ENCODE results near the gene C7orf33.

C7orf33 gene

DNA sequence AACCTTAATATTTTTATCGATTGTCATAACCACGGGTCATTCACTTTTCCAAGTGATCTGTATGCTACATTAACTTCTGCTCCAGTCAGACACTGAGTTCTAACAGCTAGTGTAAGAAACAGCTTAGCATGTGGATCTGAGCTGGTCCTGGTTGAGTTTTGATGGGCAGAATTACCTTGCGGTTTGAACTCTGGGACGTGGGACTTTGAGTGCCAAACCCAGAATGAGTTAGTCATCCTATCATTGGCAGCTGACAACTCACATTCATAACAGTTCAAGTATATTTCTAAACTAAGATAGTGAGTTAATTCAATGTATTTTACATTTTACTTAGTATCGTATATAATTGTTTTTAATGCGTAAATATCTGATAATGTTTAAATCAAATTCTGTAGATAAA, 43.2 kb downstream of the C7orf33 start:
- no peak for DNase-seq

DNA sequence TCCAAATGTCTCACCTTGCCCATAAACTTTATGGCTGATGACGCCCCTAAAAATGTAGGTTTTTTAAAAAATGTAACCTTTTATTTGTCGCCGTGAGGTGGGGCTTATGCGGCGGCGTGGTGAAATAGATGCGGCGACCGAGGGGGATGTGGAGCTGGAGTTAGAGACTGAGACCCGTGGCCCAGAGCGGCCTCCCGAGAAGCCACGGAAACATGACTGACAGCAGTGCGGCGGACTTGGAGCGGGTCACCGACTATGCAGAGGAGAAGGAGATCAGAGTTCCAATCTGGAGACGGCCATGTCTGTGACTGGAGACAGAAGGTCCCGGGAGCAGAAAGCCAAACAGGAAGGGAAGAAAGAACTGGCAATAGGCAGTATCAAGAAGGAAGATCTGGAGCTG, 46.5 kb downstream of the C7orf33 start:
- no peak for DNase-seq

DNA sequence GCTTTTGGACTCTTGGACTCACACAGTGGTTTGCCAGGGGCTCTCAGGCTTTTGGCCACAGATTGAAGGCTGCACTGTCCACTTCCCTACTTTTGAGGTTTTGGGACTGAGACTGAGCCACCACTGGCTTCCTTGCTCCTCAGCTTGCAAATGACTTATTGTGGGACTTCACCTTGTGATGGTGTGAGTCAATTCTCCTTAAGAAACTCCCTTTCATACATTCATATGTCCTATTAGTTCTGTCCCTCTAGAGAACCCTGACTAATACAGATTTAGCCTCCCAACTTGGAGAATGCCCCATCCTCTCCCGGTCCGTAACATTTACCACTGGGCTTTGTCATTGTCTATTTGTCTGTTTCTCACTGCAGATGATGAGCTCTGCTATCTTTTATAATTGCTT, 55.3 kb downstream of the C7orf33 start:
- DNase-seq: no peak

DNA sequence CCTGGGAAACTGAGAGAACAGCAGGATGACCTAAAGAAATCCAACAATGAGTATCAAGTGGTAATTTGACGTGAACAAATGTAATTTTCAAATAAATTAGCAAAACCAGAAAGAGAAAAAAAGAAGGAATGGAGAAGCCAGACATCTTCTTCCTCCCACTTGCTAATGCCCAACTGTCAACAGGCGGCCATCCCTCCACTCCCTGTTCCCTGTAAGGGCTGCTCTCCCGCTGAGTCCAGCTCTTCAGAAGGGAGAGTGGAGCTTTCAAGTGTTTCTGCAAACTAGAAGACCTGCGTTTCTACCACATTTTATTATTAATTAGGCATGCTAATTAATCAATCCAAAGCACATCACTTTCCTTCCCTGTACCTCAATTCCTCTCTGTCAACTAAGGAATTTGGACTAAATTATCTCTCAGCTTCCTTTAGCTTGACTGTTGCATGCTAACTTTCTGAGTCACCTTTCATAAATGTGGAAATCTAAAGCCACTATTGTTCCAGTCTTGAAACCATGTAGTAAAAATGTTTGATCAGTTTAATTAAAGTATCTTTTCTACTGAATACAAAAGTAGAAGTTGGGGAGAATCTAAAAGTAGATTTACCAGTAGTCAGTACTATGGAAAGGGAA, 59.8 kb downstream of the C7orf33 start:
- no peak for DNase-seq

DNA sequence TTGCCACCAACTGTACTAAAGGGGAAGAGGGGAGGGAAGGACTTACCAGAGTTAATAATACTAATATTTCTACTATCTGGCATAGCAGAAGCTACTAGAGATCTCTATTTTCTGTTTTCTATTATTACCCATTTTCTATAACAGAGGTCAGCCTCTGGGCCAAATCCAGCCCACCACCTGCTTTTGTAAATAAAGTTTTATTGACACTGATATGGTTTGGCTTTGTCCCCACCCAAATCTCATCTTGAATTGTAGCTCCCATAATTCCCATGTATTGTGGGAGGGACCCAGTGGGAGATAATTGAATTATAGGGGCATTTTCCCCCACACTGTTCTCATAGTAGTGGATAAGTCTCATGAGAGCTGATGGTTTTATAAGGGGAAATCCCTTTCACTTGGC, 62.2 kb downstream of the C7orf33 start:
- DNase-seq: no peak

DNA sequence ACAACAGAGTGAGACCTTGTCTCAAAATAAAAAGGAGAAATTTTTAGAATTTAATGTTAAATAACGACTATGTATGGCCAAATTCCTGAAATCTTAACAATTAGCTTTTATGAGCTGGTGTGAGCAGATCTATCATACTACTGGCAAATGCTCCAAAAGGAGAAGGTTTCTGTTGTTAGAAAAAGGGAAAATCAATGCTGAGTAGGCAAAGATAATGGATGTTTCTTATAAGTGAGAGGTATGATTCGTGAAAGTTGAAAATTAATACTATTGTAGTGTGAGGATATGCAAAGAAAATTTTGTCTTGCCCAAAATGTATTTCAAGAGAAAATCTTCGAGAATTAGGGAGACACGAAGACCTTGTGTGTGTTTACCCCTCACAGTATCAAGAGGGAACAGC, 67.4 kb downstream of the C7orf33 start:
- DNase-seq: no peak

DNA sequence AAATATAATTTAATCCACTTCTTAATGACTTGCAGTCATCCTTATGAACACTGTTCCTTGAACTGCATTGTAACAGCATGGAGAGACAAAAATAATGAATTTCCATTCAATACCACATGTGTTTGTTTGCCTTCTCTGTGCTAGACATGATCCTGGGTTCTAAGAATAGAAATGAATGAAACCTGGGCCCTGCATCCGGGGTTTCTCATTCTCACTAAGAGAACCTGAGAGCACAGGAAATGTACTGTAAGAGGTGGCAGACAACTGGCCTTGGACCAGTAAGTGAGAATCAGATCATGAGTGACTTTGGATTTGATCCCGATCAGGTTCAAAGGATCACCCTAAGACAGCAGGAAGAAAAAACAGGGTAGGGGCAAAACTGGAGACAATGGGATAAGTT, 70.9 kb downstream of the C7orf33 start:
- DNase-seq: no peak

DNA sequence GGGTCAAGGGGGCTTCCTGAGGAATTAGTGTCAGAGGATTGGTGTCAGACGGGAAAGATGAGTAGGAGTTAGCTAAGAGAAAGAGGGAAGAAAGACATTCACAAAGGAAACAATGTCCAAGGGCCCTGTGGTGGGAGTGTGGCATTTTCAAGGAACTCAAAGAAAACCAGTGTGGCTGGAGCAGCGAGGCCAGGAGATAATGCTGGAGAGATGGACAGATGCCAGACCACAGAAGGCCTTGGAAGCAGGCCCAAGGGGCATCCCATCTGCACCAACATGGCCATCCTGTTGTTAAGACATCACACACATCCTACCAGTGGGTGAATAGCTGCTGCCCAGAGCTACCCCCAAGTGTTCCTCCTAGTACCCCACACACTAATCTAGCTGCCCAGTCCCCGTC, 72.1 kb downstream of the C7orf33 start:
- DNase-seq: no peak

DNA sequence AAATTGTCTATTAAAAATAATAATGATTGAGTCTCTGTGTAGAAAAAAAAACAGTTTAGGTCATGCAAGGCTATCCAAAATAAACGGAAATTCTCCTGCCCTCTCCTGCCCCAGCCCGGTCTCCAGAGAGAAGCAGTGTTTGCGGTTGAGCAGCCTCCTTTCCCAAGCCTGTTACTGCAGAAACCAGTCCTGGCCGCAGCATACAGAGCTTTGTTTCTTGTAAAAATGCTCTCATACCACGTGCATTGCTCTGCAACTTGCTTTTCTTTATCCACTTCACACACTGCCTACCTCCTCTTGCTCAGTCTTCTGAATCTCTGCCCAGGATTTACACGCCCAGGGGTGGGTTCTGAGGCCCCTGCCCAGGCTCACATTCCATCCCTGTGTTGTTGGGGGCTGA, 73.8 kb downstream of the C7orf33 start:
- no peak for DNase-seq

DNA sequence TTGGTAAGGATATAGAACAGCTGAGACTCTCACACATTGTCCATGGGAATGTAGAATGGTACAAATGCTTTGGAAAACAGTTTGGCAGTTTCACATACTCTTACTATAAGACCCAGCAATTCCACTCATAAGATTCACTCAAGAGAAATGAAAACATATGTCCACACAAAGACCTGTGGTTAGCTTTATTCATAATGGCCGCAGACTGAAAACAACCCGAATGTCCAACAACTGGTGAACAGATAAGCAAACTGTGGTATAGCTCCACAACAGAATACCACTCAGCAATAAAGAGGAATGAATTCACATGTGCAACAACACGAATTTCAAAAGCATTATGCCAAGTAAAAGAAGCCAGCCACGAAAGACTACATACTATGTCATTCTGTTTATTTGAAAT, 74.7 kb downstream of the C7orf33 start:
- DNase-seq: no peak
